Activated naive CD4-positive, alpha-beta T cell treated with anti-CD3 and anti-CD28 coated beads, Interleukin-2, amount 50 U/mL, for 24 hours (primary cell): ENCODE measurements around the gene CCER1.

Source experiments
- H3K27ac Mint-ChIP-seq: one replicate; pipeline ENCODE4 v1.8.0; 2021; ENCODE audit warnings: mild to moderate bottlenecking, mixed read lengths
- H3K27me3 Mint-ChIP-seq: one replicate; pipeline ENCODE4 v1.8.0; 2021; ENCODE audit warnings: mixed read lengths
- H3K36me3 Mint-ChIP-seq: one replicate; pipeline ENCODE4 v1.8.0; 2021; ENCODE audit warnings: mixed read lengths
- H3K4me1 Mint-ChIP-seq: one replicate; pipeline ENCODE4 v1.8.0; 2021; ENCODE audit warnings: mixed read lengths
- H3K4me3 Mint-ChIP-seq: one replicate; pipeline ENCODE4 v1.8.0; 2021; ENCODE audit warnings: mild to moderate bottlenecking, mixed read lengths
- H3K9me3 Mint-ChIP-seq: one replicate; pipeline ENCODE4 v1.8.0; 2021; ENCODE audit warnings: mixed read lengths

Gene CCER1

DNA sequence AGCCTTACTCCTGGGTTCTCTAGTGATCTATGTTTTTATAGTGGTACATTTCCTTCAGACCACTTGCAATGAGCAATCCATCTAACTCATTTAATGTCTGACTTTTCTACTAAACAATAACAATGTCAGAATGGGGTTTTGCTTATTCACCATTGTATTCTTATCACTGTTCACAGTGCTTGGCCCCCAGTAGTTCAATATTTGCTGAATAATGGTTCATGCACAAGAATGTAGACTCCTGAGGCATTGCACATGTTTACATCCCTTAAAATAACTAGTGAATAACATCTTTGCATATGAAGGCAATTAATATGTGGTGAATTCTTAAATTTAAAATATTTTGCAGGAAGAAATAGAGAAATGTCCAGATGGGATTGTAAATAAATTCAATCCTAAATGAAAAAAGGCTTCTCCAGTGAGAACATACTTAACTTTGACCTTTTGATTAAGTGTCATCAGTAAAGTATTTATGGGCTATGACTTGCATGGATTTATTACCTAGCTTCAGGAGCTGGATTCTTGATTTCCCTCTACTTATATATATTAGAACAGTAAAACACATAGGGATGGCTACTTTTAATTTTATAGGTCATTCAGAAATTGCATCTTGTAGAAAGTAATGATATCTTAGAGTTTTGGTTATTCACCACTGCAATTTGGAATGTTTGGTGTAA lies 3.4 kb downstream of the CCER1 start:
- Mint-ChIP-seq H3K27me3 (no peaks in the 10 kb centered on the region), H3K36me3 (no peaks in the 10 kb centered on the region), H3K27ac (no peak overlapping the region), H3K4me1 (no peaks in the 10 kb centered on the region), H3K4me3 (no peak overlapping the region), H3K9me3 (no peaks in the 10 kb centered on the region)

DNA sequence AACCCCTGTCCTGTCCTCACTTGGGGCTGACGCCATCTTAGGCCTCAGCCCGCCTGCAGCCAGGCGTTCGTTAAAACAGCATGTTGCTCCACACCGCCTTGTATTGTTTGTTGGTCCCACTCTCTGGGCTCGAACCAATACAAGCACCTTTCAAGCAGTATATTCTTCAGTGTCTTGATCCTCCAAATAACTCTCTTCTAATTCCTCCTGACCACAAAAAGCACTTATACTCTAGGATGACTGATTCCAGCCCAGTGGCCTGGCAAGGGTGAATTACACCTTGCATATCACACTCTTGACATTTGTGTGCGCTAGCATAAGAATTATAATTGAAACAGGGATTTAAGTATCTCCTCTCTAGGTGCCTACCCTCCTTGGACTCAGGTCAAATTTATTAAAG lies 7.1 kb downstream of the CCER1 start:
- no peak overlapping the region for H3K4me3 Mint-ChIP-seq
- no peaks in the 10 kb centered on the region for H3K9me3 Mint-ChIP-seq
- H3K27ac Mint-ChIP-seq, result no peak overlapping the region
- no peaks in the 10 kb centered on the region for H3K4me1 Mint-ChIP-seq
- no peaks in the 10 kb centered on the region for H3K36me3 Mint-ChIP-seq
- no peaks in the 10 kb centered on the region for H3K27me3 Mint-ChIP-seq

DNA sequence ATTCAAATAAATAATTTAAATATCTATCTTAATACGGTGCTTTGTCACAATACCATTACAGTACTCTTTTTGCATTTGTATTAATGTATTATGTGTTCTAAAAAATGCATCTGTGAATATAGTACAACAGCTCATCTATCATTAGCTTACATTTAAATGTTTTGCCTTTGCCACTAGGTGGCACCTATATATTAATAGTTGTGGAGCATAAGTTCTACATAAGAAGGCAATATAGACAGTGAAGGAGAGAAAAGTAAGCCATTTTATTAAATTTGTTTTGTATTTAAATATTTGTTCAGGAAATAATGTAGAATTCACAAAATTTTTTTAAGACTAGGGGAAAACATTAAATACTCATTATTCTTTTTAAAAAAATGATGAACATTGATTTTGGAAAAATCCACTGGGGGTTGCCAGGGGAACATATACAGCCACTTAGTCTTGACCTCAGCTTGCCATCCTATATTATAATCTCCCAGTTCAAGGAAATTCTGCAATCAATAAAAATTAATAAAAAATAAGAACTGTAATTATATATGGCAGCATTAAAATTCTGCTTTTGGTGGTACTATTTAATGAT lies 9.8 kb downstream of the CCER1 start:
- H3K36me3 Mint-ChIP-seq, result no peaks in the 10 kb centered on the region
- no peak overlapping the region for H3K27ac Mint-ChIP-seq
- H3K27me3 Mint-ChIP-seq, result no peaks in the 10 kb centered on the region
- H3K4me1 Mint-ChIP-seq, result no peaks in the 10 kb centered on the region
- no peak overlapping the region for H3K4me3 Mint-ChIP-seq
- no peaks in the 10 kb centered on the region for H3K9me3 Mint-ChIP-seq

DNA sequence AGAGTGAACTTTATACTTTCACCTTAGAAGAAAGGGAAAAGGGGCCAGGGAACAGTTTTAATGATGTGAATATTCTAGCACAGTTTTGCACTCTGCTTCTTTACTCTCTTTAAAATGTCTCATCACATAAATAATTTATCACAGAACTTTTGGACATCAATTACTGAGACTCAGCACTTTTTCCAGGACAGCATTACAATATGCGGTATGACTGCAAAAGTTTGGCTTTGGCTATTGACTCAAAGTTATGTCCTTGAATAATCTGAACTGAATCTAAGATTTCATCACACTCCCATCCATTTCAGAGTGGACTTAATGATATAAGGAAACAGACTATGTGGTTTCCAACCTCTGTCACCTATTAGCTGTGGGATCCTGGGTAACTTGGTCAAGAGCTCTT lies 11.7 kb downstream of the CCER1 start:
- no peaks in the 10 kb centered on the region for H3K27me3 Mint-ChIP-seq
- no peak overlapping the region for H3K4me3 Mint-ChIP-seq
- no peaks in the 10 kb centered on the region for H3K4me1 Mint-ChIP-seq
- no peak overlapping the region for H3K27ac Mint-ChIP-seq
- H3K9me3 Mint-ChIP-seq, result no peaks in the 10 kb centered on the region
- H3K36me3 Mint-ChIP-seq, result no peaks in the 10 kb centered on the region

DNA sequence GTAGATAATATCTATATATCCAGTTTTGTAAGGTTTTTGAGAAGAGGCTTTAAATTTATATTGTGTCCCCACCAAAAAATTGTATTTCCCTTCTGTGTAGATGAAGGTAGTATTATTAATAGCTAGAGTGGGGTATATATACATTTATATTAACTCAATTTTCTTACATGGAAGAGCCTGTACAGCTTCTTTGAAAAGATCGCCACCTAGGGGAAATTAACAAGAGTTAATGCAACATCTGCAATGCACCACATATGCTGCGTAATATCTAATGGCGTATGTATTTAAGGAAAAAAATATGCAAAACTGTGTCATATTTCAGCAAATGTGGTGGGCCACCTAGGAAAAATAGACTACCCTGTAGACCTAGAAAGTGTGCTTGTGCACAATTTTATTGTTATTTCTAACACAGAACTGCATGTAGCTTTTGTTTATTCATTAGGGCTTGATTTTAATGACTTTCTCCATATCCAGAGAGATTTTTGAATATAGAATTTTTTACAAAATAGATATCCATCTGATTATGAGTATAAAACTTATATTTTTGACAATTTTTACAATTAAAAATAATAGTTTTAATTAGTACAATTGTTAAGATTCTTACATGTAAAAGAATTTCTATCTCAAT lies 14.0 kb downstream of the CCER1 start:
- H3K27ac Mint-ChIP-seq, result no peak overlapping the region
- H3K36me3 Mint-ChIP-seq, result no peaks in the 10 kb centered on the region
- no peak overlapping the region for H3K4me3 Mint-ChIP-seq
- no peaks in the 10 kb centered on the region for H3K9me3 Mint-ChIP-seq
- peaks cover 2% of the 10 kb centered on the region for H3K27me3 Mint-ChIP-seq
- no peaks in the 10 kb centered on the region for H3K4me1 Mint-ChIP-seq

DNA sequence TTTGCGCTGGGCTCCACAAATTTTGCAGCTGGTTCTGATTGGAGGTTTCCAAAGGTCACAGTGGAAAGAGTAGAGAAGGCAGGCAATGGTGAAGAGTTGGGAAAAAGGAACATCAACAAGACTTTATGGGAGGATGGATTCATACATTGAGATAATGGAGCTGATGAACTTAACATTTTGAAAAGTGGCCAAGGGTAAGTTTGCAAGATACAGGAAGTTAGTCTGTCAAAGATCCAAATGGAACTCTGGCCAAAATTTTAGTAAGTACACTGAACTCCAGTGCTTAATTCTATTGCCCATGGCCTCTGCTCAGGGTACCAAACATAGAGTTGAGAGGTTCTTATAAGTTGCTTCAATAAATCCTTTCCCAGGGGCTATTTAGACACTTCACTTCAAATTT lies 15.6 kb downstream of the CCER1 start:
- H3K27ac Mint-ChIP-seq, result no peak overlapping the region
- H3K9me3 Mint-ChIP-seq, result no peaks in the 10 kb centered on the region
- H3K4me1 Mint-ChIP-seq, result no peaks in the 10 kb centered on the region
- H3K4me3 Mint-ChIP-seq, result no peak overlapping the region
- H3K36me3 Mint-ChIP-seq, result no peaks in the 10 kb centered on the region
- H3K27me3 Mint-ChIP-seq, result peaks cover 7% of the 10 kb centered on the region

DNA sequence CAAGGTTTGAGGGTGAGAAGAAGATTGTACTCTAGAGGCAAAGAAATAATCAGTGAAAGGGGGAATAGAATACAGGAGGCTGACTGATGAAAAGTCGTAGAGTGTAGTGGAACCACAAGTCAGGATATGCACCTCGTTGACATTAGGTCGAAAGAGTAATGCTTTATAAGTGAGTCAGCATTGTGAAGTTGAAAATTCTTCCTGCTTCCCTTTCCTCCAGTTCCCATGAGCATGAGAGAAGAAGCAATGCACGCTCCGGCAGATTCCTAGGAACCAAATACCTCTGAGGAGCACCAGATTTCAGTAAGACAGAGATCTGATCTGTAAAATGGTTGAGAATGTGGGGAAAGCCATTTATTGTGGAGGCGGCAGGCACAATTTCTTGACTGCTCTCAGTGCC lies 16.5 kb downstream of the CCER1 start:
- no peak overlapping the region for H3K27ac Mint-ChIP-seq
- no peaks in the 10 kb centered on the region for H3K4me1 Mint-ChIP-seq
- H3K4me3 Mint-ChIP-seq, result no peak overlapping the region
- H3K9me3 Mint-ChIP-seq, result no peaks in the 10 kb centered on the region
- H3K36me3 Mint-ChIP-seq, result no peaks in the 10 kb centered on the region
- peaks cover 7% of the 10 kb centered on the region for H3K27me3 Mint-ChIP-seq

DNA sequence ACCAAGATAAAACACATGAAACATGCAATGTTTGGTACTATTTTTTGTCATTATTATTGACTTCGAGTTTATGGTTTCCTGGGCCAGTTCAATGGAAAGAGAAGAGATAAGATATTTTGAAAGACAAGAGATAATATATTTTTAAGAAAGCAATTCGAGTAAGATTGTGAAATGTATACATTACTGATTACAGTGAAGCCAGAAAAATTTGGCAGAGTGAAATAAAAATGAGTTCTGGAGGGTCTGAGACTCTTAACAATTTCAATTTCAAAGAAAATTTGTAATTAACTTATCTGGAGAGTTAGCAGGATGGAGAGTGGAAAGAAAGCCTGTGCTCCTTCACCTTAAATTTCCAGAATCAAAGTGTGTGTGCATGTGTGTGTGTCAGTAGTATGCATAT lies 17.3 kb downstream of the CCER1 start:
- Mint-ChIP-seq H3K27me3 (peaks cover 7% of the 10 kb centered on the region), H3K27ac (no peak overlapping the region), H3K4me3 (no peak overlapping the region), H3K9me3 (no peaks in the 10 kb centered on the region), H3K36me3 (no peaks in the 10 kb centered on the region), H3K4me1 (no peaks in the 10 kb centered on the region)

DNA sequence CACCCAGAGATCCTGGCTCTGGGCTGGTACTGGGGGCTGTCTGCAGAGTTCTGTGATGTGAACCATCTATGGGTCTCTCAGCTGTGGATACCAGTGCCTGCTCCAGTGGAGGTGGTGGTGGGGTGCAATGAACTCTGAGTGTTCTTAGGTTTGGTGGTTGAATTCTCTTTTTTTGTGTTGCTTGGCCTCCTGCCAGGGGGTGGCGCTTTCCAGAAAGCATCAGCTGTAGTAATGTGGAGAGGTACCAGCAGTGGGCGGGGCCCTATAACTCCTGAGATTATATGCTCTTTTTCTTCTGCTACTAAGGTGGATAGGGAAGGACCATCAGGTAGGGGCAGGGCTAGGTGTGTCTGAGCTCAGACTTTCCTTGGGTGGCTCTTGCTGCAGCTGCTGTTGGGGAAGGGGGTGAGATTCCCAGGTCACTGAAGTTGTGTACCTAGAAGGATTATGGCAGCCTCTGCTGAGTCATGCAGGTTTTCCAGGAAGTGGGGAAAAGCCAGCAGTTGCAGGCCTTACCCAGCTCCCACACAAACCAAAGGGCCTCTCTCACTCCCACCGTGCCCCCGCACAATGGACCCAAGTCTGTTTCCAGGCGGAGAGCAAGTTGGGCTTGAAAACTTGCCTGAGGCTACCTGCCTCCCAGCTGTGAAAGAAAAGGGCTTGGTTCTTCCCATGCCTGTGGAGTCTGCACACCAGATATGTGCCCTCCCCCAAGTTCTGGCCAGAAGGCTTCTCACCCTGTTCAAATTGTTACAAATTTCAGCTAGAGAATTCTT lies 18.6 kb downstream of the CCER1 start:
- H3K36me3 Mint-ChIP-seq, result no peaks in the 10 kb centered on the region
- no peak overlapping the region for H3K4me3 Mint-ChIP-seq
- no peak overlapping the region for H3K27ac Mint-ChIP-seq
- peaks cover 7% of the 10 kb centered on the region for H3K27me3 Mint-ChIP-seq
- H3K4me1 Mint-ChIP-seq, result no peaks in the 10 kb centered on the region
- H3K9me3 Mint-ChIP-seq, result no peaks in the 10 kb centered on the region

DNA sequence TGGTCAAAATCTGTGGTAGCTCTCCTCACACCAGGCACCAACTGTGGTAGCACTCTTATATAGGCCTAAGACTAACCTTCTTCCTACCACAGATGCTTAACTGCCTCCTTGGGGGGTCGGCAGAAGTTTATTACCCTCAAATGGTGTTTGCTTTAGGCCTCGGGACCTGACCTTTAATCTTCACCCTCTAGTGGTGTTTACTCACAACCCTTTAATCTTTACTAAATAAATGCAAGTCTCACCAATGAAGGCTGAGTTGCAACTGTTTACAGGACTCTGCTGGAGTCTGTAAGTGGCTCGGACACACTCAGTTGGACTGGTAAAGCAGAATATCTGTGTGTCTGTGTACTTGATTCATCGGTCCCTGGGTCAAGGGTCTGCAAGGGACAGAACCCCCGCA lies 29.4 kb downstream of the CCER1 start:
- peaks cover 7% of the 10 kb centered on the region for H3K9me3 Mint-ChIP-seq
- H3K4me3 Mint-ChIP-seq, result no peak overlapping the region
- no peaks in the 10 kb centered on the region for H3K36me3 Mint-ChIP-seq
- H3K27me3 Mint-ChIP-seq, result peaks cover 2% of the 10 kb centered on the region
- H3K4me1 Mint-ChIP-seq, result no peaks in the 10 kb centered on the region
- no peak overlapping the region for H3K27ac Mint-ChIP-seq

DNA sequence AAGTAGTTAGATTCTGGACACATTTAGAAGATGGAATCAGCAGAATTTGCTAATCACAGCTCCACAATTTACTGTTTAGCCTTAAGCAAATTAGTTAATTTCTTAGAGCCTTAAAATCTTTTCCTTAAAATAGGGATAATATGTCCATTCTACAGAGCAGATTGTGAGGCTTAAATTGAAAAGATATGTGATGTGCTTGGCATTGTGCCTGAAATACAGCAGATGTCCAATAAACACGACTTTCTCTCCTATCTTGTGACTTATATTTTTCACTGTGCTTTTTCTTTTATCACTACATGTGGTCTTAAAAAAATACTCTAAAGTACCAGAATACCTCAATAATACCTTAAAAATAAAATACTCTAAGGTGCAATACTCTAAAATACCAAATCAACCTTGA lies 30.6 kb downstream of the CCER1 start:
- Mint-ChIP-seq H3K9me3 (no peaks in the 10 kb centered on the region), H3K4me1 (no peaks in the 10 kb centered on the region), H3K27me3 (peaks cover 2% of the 10 kb centered on the region), H3K4me3 (no peak overlapping the region), H3K36me3 (no peaks in the 10 kb centered on the region), H3K27ac (no peak overlapping the region)

DNA sequence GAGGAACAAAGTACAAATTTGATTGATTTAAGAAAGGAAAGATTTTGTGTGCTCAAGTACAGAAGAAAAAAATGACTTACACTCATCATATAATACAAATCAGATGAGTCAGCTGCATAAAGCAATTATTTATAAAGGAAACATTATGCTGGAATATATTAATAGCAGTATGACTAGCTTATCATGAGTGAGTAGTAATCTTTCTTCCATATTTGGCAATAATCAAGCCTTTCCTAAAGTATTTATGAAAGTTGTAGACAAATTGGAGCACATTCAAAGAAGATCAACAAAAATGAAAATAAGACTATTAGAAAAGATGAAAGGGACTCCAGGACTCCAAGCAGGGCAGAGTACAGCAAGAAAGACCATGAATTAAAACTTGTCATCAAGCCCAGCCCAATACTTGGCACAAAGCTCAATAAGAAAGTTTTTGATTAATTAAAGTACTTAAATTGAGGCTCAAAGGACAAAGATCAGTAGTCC lies 32.8 kb downstream of the CCER1 start:
- Mint-ChIP-seq H3K27me3 (peaks cover 7% of the 10 kb centered on the region), H3K4me1 (no peaks in the 10 kb centered on the region), H3K27ac (no peak overlapping the region), H3K36me3 (no peaks in the 10 kb centered on the region), H3K9me3 (no peaks in the 10 kb centered on the region), H3K4me3 (no peak overlapping the region)

DNA sequence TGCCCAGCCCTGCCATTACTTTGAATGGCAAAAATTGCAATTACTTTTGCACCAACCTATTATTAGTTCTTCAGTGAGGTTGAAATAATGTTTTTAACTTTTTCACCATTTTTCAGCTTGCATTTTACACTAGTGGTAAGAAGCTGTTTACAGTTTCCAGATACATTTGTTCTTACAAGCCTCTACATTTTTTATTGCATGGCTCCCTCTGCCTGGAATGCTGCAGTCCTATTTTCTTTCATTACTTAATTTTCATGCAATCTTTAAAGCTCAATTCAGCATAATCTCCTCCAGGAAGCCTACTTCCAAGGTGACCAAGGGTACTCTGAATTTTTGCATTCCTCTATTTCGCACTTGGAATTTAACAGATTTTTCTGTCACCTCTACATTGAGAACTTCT lies 33.4 kb downstream of the CCER1 start:
- Mint-ChIP-seq H3K9me3 (no peaks in the 10 kb centered on the region), H3K36me3 (no peaks in the 10 kb centered on the region), H3K4me1 (no peaks in the 10 kb centered on the region), H3K27ac (no peak overlapping the region), H3K4me3 (no peak overlapping the region), H3K27me3 (peaks cover 7% of the 10 kb centered on the region)

DNA sequence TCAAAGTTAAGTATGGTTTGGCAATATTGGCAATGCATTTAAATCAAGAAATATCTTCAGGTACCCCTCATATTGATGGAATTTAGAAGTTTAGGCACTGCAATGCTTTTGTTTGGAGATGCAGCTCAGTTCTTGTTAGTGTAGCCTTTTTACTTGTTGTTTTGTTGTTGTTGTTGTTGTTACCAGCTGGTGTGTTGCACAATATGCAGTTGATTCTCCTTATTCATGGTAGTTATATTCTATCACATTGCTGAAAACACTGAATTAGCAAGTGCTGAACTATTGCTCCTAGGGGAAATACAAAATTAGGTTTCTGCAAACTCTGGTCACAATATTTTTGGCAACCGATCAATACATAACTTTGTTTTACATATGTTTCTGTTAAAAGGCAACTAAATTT lies 34.8 kb downstream of the CCER1 start:
- H3K27me3 Mint-ChIP-seq, result peaks cover 7% of the 10 kb centered on the region
- no peak overlapping the region for H3K4me3 Mint-ChIP-seq
- H3K4me1 Mint-ChIP-seq, result no peaks in the 10 kb centered on the region
- H3K27ac Mint-ChIP-seq, result no peak overlapping the region
- H3K9me3 Mint-ChIP-seq, result no peaks in the 10 kb centered on the region
- no peaks in the 10 kb centered on the region for H3K36me3 Mint-ChIP-seq

DNA sequence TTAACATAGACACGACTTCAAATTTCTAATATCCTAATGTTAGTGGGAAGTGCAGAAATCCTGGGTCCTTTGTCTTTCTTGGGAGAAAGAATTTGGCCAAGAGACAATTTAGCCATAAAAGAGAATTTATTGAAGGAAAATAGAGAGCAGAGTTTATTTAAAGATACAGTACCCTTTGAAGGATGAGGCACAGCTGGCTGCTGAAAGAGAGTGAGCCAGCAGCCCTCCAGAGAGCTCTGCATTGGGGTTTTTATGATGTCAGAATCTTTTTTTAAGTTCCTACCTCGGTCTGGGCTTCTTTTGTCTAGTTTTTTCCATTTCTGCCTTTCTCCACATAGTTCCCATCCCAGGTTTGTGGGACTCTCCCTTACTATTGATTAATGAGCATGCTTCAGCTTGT lies 37.5 kb downstream of the CCER1 start:
- no peaks in the 10 kb centered on the region for H3K36me3 Mint-ChIP-seq
- H3K4me1 Mint-ChIP-seq, result no peaks in the 10 kb centered on the region
- H3K9me3 Mint-ChIP-seq, result peaks cover 4% of the 10 kb centered on the region
- no peak overlapping the region for H3K27ac Mint-ChIP-seq
- H3K27me3 Mint-ChIP-seq, result peaks cover 6% of the 10 kb centered on the region
- H3K4me3 Mint-ChIP-seq, result no peak overlapping the region

DNA sequence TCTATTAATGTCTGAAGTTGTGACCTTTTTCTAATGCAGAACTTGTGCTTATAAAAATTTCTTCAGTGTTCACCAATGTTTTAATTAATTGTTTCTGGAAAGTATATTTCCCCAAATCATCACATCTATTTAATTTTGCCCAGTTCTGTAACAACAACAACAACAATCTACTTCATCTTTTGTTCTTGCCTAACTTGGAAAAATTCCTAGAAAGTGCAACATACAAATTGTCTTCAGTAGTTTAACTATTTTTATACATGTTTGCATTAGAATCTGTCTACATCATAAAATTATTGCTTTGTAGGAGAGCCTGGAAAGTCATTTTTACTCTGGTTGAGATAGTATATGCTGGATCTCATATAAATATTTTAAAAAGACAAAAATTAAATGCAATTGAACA lies 38.5 kb downstream of the CCER1 start:
- no peak overlapping the region for H3K4me3 Mint-ChIP-seq
- no peak overlapping the region for H3K27ac Mint-ChIP-seq
- H3K36me3 Mint-ChIP-seq, result no peaks in the 10 kb centered on the region
- H3K27me3 Mint-ChIP-seq, result peaks cover 6% of the 10 kb centered on the region
- H3K9me3 Mint-ChIP-seq, result peaks cover 4% of the 10 kb centered on the region
- no peaks in the 10 kb centered on the region for H3K4me1 Mint-ChIP-seq
